ENCODE measurements around the gene STARD3. TPM values are rescaled to one million over a fixed set of nuclear protein-coding genes. Genes with fewer than 3 reads are reported as not detected.

STARD3 gene
- total RNA-seq, 2 donors from 2014 or later: 52.5 to 67.7 TPM

GRCh38 chr17:39674702-39675389 lies 37.9 kb downstream of the STARD3 start:
- DNase-seq (ENCODE audit: low spot score) (no peak), ATAC-seq (ENCODE audit: insufficient number of reproducible peaks, low FRiP score, low read depth) (no peak)
- Histone ChIP-seq H3K9me3 (no peaks in the 10 kb centered on the region), H3K27me3 (replicated peaks; ENCODE audit: insufficient read depth) (no peaks in the 10 kb centered on the region), H3K27ac (peak overlapping the region; percentile 87), H3K4me3 (no peak overlapping the region), H3K36me3 (no peaks in the 10 kb centered on the region), H3K4me1 (ENCODE audit: control insufficient read depth in 1 of 2, low read depth in 2 of 2) (peaks cover 33 to 71% of the 10 kb centered on the region in 2 donors)
- TF ChIP-seq, protein P1, sequence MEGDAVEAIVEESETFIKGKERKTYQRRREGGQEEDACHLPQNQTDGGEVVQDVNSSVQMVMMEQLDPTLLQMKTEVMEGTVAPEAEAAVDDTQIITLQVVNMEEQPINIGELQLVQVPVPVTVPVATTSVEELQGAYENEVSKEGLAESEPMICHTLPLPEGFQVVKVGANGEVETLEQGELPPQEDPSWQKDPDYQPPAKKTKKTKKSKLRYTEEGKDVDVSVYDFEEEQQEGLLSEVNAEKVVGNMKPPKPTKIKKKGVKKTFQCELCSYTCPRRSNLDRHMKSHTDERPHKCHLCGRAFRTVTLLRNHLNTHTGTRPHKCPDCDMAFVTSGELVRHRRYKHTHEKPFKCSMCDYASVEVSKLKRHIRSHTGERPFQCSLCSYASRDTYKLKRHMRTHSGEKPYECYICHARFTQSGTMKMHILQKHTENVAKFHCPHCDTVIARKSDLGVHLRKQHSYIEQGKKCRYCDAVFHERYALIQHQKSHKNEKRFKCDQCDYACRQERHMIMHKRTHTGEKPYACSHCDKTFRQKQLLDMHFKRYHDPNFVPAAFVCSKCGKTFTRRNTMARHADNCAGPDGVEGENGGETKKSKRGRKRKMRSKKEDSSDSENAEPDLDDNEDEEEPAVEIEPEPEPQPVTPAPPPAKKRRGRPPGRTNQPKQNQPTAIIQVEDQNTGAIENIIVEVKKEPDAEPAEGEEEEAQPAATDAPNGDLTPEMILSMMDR (IDR thresholded peaks at IDR 0.05): no peak

DNA sequence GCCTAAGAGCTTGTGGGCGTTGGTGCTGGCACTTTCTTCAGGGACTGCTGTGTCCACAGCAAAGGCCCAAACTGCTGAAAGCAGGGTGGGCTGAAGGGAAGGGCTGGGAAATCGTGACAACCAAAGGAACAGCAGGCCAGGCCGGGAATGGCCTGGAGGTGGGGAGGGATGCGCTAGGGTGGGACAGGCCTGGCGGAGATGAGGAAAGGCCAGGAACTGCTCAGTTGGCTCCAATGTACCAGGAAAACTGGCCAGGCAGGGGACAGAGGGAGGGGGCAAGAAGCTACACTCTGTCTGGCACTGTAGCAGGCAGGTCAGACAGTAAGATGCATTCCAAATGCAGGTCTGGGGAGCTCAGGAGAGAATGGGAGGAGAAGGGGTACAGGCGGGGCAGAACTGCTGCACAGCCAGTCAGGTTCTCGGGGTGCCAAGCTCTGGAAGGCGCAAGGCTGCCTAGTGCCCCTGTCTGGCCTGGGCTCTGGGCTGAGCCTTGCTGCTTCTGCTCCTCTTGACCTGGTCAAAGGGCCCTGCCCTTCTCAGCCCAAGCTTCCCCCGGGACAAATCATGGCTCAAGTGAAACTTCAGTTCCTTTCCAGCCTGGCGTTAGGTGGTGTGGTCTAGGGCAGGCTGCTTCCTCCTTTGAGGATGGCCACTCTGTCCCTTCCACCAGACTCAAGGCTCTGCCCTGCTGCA lies 38.6 kb downstream of the STARD3 start:
- TF ChIP-seq, protein P1 (IDR thresholded peaks at IDR 0.05): no peak
- ATAC-seq (ENCODE audit: insufficient number of reproducible peaks, low FRiP score, low read depth) (no peak), DNase-seq (ENCODE audit: low spot score) (no peak)
- H3K27ac ChIP-seq: peak overlapping the region; percentile 87
- H3K9me3 ChIP-seq: no peaks in the 10 kb centered on the region
- H3K4me1 ChIP-seq (ENCODE audit: control insufficient read depth in 1 of 2, low read depth in 2 of 2): peaks cover 34 to 73% of the 10 kb centered on the region in 2 donors
- no peak overlapping the region for H3K4me3 ChIP-seq
- H3K27me3 ChIP-seq (replicated peaks; ENCODE audit: insufficient read depth): no peaks in the 10 kb centered on the region
- H3K36me3 ChIP-seq: no peaks in the 10 kb centered on the region

DNA sequence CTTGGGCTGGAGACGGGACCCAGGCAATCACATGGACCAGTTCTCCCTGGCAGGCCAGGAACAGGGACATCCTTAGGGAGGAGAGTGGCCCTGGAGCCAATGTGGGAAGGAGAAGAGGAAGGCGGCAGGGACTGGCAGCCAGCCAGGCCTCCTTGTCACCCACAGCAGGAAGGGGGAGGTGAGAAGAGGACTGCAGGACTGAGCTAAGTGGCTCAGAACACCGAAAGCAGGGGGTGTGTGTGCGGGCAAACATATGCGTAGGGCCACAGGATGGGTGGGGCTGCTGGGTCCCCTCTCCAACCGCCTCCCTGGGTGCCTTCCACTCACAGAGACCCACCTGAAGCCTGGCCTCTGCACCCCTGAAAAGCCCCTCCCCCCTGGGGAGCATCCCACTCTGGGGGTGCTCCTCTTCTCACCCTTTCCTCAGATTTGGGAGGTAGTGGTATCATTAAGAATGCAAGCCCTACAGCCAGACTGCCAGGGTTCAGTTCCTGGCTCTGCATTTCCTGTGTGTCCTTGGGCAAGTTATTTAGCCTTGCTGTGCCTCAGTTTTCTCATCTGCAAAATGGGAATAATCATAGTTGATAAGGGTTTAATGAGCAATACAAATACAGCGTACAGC lies 39.4 kb downstream of the STARD3 start:
- peak overlapping the region; percentile 87 to 92 for H3K27ac ChIP-seq
- H3K4me1 ChIP-seq (ENCODE audit: control insufficient read depth in 1 of 2, low read depth in 2 of 2): peaks cover 34 to 70% of the 10 kb centered on the region in 2 donors
- peak; percentile 24 for ATAC-seq (ENCODE audit: insufficient number of reproducible peaks, low FRiP score, low read depth)
- H3K27me3 ChIP-seq (replicated peaks; ENCODE audit: insufficient read depth): no peaks in the 10 kb centered on the region
- TF ChIP-seq, protein P1 (IDR thresholded peaks at IDR 0.05): no peak
- H3K9me3 ChIP-seq: no peaks in the 10 kb centered on the region
- peak; percentile 73 for DNase-seq (ENCODE audit: low spot score)
- no peaks in the 10 kb centered on the region for H3K36me3 ChIP-seq
- no peak overlapping the region for H3K4me3 ChIP-seq

DNA sequence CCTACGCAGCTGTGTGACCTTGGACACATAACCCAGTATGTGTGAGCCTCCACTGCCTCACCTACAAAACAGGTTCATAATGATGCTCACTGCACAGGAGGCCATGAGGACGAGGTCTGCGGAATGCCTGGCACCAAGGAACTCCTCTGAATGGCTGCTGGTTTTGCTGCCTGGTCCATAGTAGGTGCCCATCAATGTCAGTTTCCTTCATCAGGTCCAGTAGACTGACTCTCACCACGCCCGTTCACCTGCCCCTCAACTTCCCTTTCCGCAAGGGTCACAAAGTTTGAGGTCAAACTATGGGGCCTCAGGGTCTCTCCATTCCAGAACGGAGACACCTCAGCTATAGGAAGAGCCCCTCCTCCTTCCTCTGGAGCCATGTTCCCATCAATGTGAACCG lies 40.1 kb downstream of the STARD3 start:
- peak overlapping the region; percentile 29 for H3K4me3 ChIP-seq
- H3K27ac ChIP-seq: peak overlapping the region; percentile 87 to 92

More for the DNA sequence above, 40.1 kb downstream of the STARD3 start:
- Histone ChIP-seq H3K36me3 (no peaks in the 10 kb centered on the region), H3K27me3 (replicated peaks; ENCODE audit: insufficient read depth) (no peaks in the 10 kb centered on the region), H3K4me1 (ENCODE audit: control insufficient read depth in 1 of 2, low read depth in 2 of 2) (peaks cover 34 to 62% of the 10 kb centered on the region in 2 donors), H3K9me3 (no peaks in the 10 kb centered on the region)
- DNase-seq (ENCODE audit: low spot score): no peak
- no peak for ATAC-seq (ENCODE audit: insufficient number of reproducible peaks, low FRiP score, low read depth)
- TF ChIP-seq, protein P1 (IDR thresholded peaks at IDR 0.05): no peak
